Measurements from ENCODE around the gene CD2.

CD2 gene

DNA sequence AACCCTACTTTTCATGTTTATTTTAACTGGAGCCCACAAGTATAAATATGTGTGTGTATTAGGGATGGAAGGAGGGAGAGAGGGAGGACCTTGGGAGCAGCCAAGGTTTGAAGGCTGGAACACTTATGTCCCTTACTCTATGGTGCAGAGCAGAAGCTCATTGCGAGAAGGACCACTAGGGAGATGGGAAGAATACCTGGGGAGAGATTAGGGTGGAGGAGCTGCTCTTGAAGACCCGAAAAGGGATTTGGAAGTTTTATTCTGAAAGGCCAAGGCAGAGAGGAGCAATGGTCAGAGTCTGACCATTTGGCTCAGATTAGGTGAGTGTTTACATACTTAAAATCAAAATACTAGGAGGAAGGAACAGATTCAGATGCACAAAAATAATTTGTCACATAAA is 8.1 kb downstream of the CD2 start:
- no peak for DNase-seq

- no peak for DNase-seq
Measured at GRCh38 chr1:116762781-116763115, 8.5 kb downstream of the CD2 start.

- peak; percentile 93 for DNase-seq
Measured at GRCh38 chr1:116763116-116763786, 9.0 kb downstream of the CD2 start.

DNA sequence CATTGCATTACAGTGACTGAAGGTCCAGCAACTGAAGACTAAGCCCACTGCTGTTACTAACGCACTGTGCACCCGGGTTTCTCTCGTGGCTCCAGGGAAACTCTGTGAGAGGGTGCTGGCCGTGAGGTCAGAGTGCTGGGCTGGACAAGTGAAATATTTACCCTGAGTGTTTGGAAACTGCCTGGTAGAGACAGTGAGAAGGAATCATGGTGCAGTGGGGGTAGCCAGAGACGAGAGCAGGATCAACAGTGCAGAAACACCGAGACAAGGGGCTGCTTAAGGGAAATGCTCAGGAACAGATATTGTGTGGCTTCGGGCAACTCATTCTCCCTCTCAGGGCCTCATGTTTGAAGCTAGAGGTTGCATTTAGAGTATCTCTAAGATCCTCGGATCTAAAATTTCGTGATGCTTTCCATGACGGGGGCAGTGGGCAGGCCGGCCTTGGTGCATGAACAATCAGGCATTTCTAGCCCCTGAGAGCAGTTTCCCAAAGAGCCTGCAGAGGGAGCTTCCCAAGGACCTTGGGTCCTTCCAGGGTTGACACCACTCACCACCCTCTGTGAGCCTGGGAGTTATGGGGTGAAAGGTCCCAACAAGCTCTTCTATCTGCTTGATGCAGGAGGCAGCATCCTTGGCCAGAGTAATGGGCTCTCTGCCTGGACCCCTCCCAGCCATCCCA is 9.7 kb downstream of the CD2 start:
- peak; percentile 79 for DNase-seq

DNA sequence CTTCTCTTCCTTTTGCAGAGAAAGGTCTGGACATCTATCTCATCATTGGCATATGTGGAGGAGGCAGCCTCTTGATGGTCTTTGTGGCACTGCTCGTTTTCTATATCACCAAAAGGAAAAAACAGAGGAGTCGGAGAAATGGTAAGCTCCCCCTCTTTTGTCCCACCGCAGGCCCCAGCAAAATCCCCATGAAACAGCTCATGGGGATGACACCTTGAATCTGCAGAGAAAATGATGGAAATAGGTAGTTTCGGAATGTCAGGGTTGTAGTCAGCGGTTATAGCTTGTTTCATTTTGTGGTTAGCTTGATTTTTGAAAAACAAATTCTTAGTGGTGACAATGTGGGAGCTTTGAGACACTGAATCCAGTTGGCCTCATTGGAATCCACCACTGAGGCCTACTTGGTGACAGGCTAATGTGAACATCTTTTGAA is 10.3 kb downstream of the CD2 start:
- peak; percentile 93 for DNase-seq

GRCh38 chr1:116764906-116765862 is 11.0 kb downstream of the CD2 start:
- no peak for DNase-seq

- peak; percentile 45 for DNase-seq
Measured at GRCh38 chr1:116765962-116766361, 11.7 kb downstream of the CD2 start.

DNA sequence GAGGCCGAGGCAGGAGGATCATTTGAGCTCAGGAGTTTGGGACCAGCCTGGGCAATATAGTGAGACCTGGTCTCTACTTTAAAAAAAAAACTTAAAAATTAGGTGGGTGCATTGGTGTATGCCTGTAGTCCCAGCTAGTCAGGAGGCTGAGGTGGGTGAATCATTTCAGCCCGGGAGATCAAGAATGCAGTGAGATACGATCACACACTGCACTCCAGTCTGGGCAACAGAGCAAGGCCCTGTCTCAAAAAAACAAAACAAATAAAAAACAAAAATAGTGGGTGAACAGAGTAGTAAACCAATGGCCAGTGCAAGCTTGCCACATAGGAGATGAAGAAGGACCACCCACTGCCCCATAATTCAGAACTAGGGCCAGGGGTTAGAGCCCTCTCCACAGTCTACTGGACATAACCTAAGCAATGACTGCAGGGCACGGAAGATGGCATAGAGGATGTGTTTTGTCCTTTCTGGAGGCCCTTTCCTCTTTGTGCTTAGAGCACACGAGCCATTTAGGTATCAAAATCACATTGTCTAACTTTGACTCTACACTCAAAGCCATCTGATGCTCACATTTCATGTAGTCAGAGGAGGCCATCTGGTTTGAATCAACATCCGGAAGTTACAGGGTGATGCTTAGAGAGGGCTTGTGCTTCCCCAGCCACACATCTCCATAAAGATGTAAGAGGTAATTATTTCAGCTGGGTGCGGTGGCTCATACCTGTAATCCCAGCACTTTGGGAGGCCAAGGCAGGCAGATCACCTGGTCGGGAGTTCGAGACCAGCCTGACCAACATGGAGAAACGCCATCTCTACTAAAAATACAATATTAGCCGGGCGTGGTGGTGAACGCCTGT is 12.6 kb downstream of the CD2 start:
- DNase-seq = peak; percentile 81

DNA sequence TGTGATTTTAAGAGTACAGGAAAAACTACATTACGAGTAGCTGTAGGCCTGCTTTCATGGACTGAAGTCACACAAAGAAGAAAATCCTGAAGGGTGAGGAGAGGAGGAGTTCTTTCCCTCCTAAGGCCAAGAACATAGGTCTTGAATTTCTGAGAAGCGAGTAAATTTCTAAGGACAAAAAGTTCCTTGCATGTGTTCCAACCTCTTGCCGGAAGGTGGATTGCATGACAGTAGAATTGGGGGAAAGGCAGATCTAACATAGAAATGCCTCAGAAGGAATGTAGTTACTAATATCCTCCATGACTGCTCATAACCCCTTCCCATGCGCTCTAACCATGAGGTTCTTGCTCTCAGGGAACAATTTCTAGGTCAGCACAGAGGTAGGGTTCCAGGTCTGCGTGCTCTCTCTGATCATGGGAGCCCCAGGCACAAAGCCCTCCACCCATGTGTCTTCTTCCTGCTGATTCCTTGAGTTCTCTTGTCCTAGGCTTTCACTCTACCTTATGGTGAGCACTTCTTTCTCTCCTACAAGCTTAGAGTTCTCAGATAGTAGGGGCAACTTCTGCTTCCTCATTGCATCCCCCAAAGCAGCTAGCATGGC is 13.7 kb downstream of the CD2 start:
- peak; percentile 50 for DNase-seq

- peak; percentile 29 for DNase-seq
Measured at GRCh38 chr1:116768416-116769103, 14.3 kb downstream of the CD2 start.

- peak; percentile 91 for DNase-seq
Measured at GRCh38 chr1:116769104-116769452, 14.8 kb downstream of the CD2 start.

DNA sequence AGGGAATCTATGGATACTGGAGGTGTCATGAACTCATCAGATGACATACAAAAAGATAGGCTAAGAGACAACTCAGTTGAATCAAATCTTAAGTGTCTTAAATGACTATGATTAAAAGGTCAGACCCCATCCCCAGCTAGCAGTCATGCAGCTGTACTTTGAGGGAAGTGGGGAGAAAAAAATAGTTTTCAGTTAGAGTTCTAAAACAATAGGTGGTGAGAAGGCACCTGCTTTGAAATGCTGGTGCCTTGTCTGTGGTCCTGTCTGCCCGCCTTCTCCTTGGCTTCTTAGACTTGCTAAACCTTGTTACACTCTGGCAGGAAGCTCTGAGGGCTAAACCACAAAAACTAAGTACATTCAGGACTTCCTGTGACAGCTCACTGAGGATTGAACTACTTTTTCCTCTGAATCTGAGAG is 15.3 kb downstream of the CD2 start:
- DNase-seq = peak; percentile 91

GRCh38 chr1:116769994-116770393 is 15.8 kb downstream of the CD2 start:
- no peak for DNase-seq

- DNase-seq = peak; percentile 54
Measured at GRCh38 chr1:116770625-116771024, 16.4 kb downstream of the CD2 start.

DNA sequence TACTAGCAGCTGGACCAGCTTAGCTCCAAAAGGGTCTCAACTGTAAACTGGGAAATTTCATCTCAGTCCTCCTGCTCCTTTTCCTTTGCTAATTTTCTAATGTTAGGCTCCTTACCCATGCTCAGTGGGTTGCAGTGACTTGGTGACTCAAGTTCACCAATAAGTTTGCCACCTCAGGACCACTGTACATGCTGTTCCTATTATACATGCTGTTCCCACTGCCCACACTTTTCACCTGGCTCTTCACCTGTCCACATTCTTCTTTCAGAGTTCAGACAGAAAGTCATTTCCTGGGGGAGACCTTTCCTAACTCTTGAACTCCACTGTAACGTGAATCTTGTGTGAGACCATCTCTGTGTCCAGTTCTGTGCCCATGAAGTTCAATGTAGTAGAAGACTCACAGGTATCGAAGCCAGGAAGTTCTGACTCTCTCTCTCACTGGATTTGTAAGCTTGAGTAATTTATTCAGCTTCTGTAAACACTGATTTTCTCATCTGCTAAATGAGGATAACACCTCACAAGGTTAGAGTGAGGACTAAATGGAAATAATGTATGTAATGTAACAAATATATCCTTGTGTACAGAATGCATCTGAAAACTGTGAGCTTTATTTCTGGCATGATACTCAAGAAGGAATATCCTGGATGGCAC is 17.9 kb downstream of the CD2 start:
- no peak for DNase-seq

DNA sequence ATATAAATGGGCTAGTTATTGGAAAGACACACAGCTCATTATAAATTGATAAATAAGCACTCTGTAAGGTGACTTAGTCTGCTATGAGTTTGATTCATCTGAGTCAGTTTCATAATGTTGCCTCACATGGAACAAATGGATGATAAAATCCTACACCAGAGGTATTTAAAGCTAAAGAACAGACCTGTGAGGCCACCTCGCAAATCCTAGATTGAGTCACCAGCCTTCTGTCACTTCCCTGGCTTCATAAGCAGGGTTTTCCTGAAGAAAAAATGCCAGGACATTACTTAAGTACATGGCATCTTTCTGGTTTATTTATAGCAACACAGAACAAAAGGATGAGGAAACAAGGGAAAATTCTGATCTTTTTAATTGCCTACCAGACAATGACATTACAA is 18.4 kb downstream of the CD2 start:
- peak; percentile 73 for DNase-seq

GRCh38 chr1:116775116-116775752 is 21.0 kb downstream of the CD2 start:
- DNase-seq = no peak

GRCh38 chr1:116777831-116778830 is 23.9 kb downstream of the CD2 start:
- DNase-seq = peak; percentile 28

GRCh38 chr1:116781034-116781433 is 26.8 kb downstream of the CD2 start:
- DNase-seq = no peak

Data from activated CD4-positive, alpha-beta T cell treated with anti-CD3 and anti-CD28 coated beads, Interleukin-2, Interleukin-6, amounts not matched to agents 100 ng/mL and 50 ng/mL, durations not matched to agents 16 hours and 8 hours (primary cell).